Non-pigmented ciliary epithelial cell (primary cell): ENCODE measurements around the gene C1orf141.
"Not testable (repeated sequence)": the region's sequence is repeated elsewhere in the genome, so short reads cannot be mapped to it uniquely, and the experiment has no call there.

Source experiments
- DNase-seq: peaks from one replicate; pipeline ENCODE4 v3.0.0-alpha.2; 2010; ENCODE audit warnings: low read depth

The C1orf141 gene

DNA sequence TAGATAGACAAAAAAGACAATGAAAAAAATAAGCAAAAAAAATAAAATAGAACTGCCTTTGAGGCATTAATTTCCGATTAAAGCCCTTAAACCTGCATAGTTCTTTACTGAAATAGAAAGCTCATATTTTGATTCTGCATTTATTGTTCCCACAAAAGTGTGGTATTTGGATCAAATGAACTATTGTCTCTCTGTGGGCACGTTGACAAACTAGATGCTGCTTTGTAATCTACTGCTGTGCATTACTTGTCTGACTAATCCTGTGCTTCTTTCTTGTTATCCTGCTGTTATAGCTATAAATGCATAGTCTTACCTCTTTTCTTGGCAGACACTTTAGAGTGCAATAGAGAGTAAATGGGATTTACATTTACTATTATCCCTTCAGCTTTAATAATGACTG is 49.4 kb downstream of the C1orf141 start:
- DNase-seq: no peak

DNA sequence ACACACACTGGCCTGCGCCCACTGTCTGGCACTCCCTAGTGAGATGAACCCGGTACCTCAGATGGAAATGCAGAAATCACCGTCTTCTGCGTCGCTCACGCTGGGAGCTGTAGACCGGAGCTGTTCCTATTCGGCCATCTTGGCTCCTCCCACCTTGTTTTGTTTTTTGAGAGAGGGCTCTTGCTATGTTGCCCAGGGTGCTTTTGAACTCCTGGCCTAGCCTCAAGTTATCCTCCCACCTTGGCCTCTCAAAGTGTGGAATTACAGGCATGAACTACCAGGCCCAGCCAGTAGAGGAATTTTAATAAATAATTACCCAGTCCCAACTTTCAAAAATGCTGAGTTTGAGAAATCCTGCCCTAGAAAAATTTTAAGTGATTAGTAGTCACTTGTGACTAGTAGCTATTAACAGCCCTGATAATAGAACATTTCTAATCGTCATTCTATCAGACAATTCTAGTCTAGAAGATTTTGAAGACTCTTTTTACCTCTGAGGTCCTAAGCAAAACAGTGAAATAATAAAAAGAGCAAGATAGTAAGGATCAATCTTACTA is 49.9 kb downstream of the C1orf141 start:
- no peak for DNase-seq

DNA sequence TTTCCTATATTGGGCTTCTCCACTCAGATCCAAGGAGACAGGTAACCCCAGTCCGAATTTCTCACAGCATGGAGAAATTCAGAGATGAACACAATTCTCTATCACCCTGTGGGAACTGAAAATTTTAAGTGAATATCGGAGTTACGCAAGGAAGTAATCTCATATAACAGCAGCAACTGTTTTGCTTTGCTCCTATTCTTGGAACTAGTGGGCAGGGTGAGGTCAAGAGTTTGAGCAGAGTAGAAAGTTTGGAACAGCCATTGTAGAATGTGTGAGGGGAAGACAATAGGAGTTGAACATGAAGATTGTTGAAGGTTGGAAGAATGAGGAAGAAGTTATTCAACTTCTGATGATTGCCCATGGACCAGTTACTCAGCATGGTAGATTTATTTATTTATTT is 56.5 kb downstream of the C1orf141 start:
- DNase-seq: no peak

DNA sequence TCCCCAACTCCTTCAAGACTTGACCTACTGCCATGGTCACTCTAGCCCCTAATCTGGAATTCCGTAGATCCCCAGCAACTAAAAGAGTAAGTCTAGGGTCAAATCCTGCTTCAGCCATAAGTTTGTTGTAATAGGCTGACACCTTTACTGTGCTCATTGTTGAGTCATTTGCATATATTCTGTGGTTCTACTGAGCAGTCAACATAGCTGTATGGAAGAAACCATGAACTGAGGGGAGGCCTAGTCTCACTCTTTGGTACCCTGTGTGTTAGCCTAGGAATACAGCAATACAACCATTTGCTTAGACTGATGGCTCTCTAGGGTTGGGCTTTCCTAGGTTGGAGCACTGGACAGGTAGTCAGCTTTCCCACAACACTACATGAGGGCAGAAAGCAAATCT is 57.2 kb downstream of the C1orf141 start:
- no peak for DNase-seq

DNA sequence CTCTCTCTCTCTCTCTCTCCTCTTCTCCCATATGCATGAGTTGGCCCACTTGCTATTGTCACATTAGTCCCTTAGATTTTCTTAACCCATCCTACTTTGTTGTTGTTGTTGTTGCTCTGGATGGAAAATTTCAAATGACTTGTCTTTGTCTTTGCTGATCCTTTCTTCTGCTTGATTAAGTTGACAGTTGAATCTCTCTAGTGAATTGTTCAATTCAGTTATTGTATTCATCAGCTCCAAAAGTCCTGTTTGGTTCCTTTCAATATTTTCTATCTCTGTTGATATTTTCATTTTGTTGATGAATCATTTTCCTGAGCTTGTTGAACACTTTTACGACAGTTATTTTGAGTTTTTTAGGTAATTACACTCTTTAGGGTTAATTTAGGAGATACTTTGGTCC is 62.0 kb downstream of the C1orf141 start:
- DNase-seq: no peak

DNA sequence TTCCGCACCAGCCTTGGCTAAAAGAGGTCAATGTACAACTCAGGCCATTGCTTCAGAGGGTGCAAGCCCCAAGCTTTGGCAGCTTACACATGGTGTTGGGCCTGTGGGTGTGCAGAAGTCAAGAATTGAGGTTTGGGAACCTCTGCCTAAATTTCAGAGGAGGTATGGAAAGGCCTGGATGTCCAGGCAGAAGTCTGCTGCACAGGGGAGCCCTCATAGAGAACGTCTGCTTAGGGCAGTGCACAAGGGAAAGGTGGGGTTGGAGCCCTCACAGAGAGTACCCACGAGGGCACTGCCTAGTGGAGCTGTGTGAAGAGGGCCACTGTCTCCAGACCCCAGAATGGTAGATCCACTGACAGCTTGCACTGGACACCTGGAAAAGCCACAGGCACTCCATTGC is 67.1 kb downstream of the C1orf141 start:
- not testable (repeated sequence) for DNase-seq

DNA sequence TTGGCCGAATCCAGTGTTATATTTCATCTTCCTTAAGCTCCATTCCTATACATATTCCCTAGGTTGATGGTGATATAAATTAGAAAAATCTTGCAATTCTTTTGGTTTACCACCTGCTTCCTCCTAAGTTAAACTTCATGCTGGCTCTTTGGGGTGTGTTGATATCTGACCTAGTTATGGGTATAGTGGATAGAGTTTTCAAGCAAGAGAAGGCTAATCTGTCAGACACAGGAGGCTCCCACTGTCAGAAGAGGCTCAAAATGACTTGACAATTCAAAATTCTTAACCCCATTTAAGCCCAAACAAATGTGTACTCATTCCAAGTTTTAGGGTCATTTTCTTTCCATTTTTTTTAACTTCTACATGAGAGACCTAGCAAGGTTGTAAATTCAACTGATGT is 72.4 kb downstream of the C1orf141 start:
- DNase-seq: no peak

DNA sequence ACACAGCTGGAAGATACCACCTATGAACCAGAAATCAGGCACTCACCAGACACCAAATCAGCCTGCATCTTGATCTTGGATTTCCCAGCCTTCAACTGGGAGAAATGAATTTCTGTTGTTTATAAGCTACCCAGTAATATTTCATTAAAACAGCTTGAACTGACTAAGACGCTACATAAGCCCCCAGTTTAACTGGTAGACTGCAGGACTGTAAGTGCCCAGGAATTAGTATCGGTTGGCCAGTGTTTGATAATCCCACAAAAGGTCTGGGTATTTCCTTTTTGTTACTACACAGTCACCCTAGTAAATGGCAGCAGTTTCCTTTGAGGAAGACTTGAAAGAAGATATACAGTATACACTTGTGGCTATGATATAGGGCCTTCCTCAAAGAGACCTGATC is 73.5 kb downstream of the C1orf141 start:
- DNase-seq: no peak

DNA sequence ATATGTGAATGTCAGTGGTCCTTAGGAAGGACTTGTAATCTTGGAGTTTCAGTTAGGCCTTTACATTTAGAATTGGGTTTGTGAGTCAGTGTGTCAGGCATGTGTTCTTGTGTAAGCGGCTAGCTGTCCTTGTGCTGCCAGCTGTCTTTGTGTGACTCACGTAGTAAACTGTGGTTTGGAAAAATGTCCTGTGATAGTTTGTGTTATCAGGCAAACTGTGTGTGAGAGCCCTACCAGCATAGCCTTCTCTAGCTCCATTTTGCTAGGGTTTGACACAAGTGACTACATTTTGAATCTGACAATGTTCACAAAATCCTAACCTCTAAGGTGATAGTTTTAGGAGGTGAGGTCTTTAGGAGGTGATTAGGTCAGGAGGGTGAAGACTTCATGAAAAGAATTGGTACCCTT is 74.0 kb downstream of the C1orf141 start:
- peak; percentile 98 for DNase-seq

DNA sequence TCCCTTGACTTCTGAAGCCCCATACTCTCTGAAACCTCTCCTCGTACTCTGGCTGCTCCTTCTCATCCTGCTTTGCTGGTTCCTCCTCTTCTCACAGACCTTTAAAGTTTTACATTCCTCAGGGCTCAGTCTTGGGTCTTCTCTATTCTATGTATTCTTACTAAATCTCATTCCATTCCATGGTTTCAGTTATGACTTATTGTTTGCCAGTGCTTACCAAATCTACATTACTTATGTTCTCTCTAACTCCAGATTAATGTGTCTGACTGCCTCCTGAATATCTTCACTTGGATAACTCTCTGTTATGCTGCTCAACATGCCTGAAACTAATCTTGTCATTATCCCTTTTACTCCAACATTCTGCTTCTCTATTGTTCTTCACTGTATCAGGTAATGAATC is 75.4 kb downstream of the C1orf141 start:
- DNase-seq: no peak

DNA sequence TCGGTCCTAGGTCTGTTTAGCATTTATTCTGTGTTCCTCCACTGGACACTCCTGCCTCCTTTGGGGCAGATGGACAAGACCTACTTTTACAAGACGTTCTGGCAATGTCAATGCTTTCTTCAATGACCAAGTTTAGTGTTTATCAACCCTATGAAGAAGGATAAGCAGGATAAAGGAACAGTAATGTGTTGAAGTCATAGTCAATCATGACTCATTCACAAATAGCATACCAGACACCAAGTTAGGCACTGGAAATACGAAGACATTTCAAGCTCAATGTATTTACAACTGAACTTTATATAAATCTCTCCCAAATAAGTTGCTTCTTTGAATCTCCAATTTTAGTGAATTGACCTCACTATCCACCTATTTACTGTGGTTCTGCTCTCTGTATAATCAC is 76.0 kb downstream of the C1orf141 start:
- no peak for DNase-seq

DNA sequence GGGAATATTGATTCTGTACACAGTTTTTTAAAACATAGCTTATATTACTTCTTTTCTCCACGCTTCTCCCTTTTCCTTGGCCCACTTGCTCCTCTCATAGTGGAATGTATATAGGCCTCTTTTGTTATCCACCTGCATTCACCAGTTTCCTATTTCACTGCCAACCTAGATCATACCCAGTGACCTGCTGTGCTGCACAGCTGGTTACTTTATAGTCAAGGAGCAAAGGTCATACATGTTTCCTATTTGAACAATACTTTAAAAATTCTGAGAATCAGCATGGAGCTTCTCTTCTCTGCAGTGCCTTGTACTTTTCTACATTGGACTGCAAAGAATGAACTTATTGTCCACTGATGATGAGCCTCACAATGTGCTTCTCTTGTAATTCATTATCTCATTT is 76.5 kb downstream of the C1orf141 start:
- no peak for DNase-seq

DNA sequence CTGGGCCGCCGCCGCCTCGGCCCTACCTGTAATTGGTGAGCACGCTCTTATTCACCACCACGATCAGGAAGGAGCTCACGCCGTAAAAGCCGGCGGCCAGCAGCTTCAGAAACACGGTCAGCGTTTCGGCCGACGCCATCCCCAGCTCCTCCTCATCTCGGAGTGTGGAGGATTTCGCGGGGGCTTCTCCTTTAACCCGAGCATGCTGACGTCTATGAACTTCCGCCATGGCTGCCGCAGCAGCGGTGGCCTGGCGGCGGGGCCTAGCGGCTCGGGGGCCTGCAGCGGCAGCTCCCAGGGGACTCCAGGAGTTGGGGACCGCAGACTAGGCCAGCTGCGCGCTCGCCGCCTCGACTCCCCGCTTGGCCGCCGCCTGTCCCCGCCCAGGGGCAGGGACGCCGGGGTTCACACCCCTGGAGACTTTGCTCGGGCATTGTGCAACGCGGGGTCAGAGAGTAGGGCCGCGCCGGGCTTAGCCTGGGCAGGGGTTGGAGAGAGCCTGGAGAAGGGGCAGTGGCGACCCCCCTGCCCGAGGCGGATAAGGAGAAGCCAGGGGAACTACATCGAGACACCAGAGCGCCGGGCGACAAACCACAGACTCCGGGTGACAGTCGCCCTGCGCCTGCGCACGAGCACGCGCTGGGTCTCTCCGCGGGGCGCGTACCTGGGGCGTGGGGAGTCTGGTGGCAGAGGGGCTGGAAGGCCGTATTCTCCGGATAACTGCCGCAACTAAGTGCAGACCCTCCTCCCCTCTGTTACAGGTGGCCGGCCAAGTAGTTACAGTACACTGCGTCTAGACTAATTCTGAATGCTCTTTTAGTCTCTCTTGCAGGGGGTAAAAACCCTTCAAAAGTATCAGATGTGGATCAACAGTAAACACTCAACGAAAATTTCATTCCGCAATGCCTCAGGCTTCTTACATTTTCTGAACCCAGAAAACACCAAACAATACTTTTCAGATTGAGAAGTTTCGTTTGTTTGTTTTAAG is 80.7 kb downstream of the C1orf141 start, which contains the start of gene SLC35D1:
Gene SLC35D1 (minus strand): TSS at position 364 of the 988 bp plus-strand sequence. CDS start 135 bp downstream, at position 229.
- DNase-seq: no peak

DNA sequence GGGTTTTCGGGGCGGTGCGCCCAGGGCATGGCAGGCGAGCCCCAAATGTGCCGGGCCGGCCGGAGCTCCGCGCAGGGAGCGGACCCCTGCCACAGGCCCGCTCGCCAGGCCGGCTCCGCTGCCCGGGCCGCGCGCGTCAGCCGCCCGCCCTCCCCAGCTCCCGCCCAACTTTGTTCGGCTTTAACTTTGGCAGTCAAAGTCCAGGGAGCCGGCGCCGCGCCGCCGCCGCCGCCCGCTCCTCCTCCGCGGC is 81.3 kb downstream of the C1orf141 start:
- DNase-seq: no peak

DNA sequence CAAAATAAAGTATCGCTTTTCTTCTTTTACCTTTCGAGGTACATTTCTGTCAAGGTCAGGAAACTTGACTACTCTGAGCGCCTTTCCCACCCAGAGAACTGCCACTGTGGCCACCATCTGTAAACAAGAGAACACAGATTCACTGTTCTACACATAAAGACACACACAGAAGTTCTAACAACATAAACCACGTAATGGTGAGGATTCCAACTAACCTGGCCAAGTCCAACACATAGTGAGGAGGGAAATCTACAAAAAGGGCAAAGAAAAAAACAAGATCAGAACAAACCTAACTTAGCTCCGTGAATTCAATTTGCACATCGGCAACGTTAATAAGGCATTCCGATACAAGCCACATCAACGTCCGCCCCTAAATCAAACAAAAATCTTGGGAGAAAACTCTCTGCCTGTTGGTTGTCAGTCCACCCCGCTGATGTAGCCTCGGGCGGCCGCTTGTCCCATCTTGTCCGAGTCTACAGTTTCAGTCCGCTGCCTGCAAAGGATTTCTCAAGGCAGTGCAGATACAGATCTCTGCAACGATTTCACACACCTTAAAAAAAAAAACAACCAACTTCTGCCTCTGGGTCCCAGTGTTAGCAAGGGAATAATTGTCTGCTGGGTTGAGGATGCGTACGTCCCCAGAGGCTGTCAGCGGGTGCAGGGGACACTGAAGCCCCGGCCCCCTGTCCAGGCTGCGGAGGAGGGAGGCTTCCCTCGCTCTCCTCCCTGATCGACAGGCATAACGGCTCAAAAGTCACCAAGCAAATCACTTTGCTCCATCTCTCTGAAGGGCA is 81.8 kb downstream of the C1orf141 start:
- DNase-seq: no peak

DNA sequence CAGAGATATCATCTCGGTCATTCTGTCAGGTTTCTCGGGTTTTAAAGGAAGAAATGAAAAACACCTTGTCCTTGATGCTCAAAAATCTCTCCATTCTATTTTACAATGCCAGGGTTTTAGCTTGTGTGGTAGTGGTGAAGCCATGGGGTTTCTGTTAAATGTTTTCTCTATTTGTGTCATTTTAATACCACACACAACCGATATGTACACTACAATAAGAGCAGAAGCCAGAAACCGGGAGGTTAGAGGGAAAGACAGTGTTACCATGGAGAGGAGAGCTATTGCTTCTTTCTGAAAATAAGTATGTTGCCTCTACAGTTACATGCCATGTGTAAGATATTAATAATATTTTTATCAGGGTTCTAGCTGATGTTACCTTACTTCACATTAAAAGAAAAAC is 83.6 kb downstream of the C1orf141 start:
- no peak for DNase-seq

DNA sequence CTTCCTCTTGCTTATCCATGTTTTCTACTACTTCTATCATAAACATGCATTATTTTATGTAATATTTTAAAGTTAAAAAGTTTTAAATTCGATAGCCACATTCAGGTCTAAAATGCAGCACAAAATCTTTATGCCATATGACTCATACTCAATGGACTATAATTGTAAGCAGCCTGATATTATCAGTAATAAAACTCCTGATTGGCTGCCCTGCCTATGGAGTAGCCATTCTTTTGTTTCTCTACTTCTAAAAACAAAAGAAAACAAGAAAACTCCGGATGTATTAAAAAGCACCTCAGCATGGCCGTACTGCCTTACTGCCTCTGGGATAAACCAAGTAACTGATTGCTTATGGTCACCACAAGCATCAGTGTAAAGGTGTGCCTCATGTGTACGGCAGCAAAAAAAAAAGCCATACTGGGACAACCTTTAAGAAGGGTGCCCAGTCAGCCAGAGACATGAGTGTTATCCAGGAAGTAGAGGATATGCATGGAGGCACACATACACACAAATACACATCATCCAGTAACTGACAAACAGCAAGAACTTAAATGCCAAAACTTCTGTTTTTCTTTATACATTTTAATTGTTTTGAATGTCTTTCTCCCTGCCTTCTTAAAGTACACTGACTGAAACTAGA is 90.0 kb downstream of the C1orf141 start:
- DNase-seq: no peak

DNA sequence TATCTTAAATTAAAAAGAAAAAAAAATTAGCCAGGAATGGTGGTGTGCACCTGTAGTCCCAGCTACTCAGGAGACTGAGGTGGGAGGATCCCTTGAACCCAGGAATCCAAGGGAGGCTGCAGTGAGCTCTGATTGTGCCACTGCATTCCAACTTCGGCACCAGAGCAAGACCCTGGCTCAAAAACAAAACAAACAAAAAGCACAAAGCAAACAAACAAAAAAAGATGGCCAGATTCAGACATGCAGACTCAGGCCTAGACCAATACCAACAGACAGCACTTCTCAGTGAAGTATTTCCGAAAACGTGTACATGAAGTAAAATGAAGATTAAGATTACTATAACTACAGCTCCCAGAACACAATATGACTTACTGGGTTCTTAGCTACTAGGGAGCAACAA is 91.4 kb downstream of the C1orf141 start:
- no peak for DNase-seq
